Measurements from ENCODE around the gene ELK1. TPM values are rescaled to one million over a fixed set of nuclear protein-coding genes. Genes with fewer than 3 reads are reported as not detected.

Gene ELK1
- total RNA-seq, 1 experiment from 2014 or later = 49.7 TPM

DNA sequence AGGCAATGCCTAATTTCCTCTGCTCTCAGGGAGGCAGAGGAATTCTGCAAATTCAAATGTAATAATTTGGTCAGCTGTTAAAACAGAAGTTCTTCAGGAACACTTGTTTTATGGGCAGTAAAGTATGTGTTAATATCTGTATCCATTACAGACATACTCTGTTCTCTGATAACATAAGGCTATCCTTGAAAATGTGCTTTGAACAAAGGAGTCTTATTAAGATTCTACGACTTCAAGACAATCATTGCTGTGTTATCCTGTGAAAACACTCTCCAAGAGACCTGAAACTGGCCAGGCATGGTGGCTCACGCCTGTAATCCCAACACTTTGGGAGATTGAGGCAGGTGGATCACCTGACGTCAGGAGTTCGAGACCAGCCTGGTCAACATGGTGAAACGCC, 18.7 kb downstream of the ELK1 start:
- Histone ChIP-seq H3K27me3 (replicated peaks; ENCODE audit: insufficient read depth, low read depth, low read length, poor library complexity) (no peaks in the 10 kb centered on the region), H3K27ac (ENCODE audit: low read depth, low read length, poor library complexity, severe bottlenecking) (no peak overlapping the region), H3K9me3 (ENCODE audit: low read depth, low read length, poor library complexity, severe bottlenecking) (no peaks in the 10 kb centered on the region), H3K4me3 (ENCODE audit: low read depth, low read length, poor library complexity, severe bottlenecking) (no peak overlapping the region), H3K4me1 (ENCODE audit: insufficient read depth, low read length, poor library complexity, severe bottlenecking) (no peaks in the 10 kb centered on the region), H3K36me3 (ENCODE audit: insufficient read depth, low read length, poor library complexity, severe bottlenecking) (peaks cover 2% of the 10 kb centered on the region)
- DNase-seq (ENCODE audit: low spot score) = no peak
- TF ChIP-seq EZH2 (IDR thresholded peaks at IDR 0.05; ENCODE audit: borderline replicate concordance, low read depth, low read length, poor library complexity, severe bottlenecking) = no peak
- TF ChIP-seq, protein P1, sequence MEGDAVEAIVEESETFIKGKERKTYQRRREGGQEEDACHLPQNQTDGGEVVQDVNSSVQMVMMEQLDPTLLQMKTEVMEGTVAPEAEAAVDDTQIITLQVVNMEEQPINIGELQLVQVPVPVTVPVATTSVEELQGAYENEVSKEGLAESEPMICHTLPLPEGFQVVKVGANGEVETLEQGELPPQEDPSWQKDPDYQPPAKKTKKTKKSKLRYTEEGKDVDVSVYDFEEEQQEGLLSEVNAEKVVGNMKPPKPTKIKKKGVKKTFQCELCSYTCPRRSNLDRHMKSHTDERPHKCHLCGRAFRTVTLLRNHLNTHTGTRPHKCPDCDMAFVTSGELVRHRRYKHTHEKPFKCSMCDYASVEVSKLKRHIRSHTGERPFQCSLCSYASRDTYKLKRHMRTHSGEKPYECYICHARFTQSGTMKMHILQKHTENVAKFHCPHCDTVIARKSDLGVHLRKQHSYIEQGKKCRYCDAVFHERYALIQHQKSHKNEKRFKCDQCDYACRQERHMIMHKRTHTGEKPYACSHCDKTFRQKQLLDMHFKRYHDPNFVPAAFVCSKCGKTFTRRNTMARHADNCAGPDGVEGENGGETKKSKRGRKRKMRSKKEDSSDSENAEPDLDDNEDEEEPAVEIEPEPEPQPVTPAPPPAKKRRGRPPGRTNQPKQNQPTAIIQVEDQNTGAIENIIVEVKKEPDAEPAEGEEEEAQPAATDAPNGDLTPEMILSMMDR (conservative IDR thresholded peaks at IDR 0.05; ENCODE audit: low read depth, low read length) = no peak
- no TSS peak for BruUV-seq (replicated peaks)
- ChIA-PET CTCF (no interaction called here), POLR2A (ENCODE audit: low non-redundant PET) (no interaction called here)
- intact Hi-C loops (cut with micrococcal nuclease; ENCODE audit: unreplicated experiment) = no loop called here

GRCh38 chrX:47629419-47630200, 20.8 kb downstream of the ELK1 start, which contains the start of gene CFP:
Gene CFP (minus strand): TSS chrX:47629930. CDS start chrX:47629844, 86 bp downstream.
- intact Hi-C loops (cut with micrococcal nuclease; ENCODE audit: unreplicated experiment) = no loop called here
- Histone ChIP-seq H3K36me3 (ENCODE audit: insufficient read depth, low read length, poor library complexity, severe bottlenecking) (no peaks in the 10 kb centered on the region), H3K4me3 (ENCODE audit: low read depth, low read length, poor library complexity, severe bottlenecking) (no peak within 1 kb of the TSS), H3K9me3 (ENCODE audit: low read depth, low read length, poor library complexity, severe bottlenecking) (no peaks in the 10 kb centered on the region), H3K27me3 (replicated peaks; ENCODE audit: insufficient read depth, low read depth, low read length, poor library complexity) (no peaks in the 10 kb centered on the region), H3K4me1 (ENCODE audit: insufficient read depth, low read length, poor library complexity, severe bottlenecking) (no peaks in the 10 kb centered on the region), H3K27ac (ENCODE audit: low read depth, low read length, poor library complexity, severe bottlenecking) (no peak within 1 kb of the TSS)
- ChIA-PET POLR2A (ENCODE audit: low non-redundant PET) (no interaction called here), CTCF (no interaction called here)
- TF ChIP-seq, protein P1 (conservative IDR thresholded peaks at IDR 0.05; ENCODE audit: low read depth, low read length) = no peak
- TF ChIP-seq EZH2 (IDR thresholded peaks at IDR 0.05; ENCODE audit: borderline replicate concordance, low read depth, low read length, poor library complexity, severe bottlenecking) = no peak
- DNase-seq (ENCODE audit: low spot score) = no peak
- BruUV-seq (replicated peaks) = no TSS peak

GRCh38 chrX:47628982-47629381, 21.4 kb downstream of the ELK1 start:
- intact Hi-C loops (cut with micrococcal nuclease; ENCODE audit: unreplicated experiment) = no loop called here

More at GRCh38 chrX:47628982-47629381, 21.4 kb downstream of the ELK1 start:
- POLR2A ChIA-PET (ENCODE audit: low non-redundant PET) = no interaction called here
- DNase-seq (ENCODE audit: low spot score) = no peak
- no peaks in the 10 kb centered on the region for H3K4me1 ChIP-seq (ENCODE audit: insufficient read depth, low read length, poor library complexity, severe bottlenecking)
- no peaks in the 10 kb centered on the region for H3K9me3 ChIP-seq (ENCODE audit: low read depth, low read length, poor library complexity, severe bottlenecking)
- no peak overlapping the region for H3K4me3 ChIP-seq (ENCODE audit: low read depth, low read length, poor library complexity, severe bottlenecking)
- no peaks in the 10 kb centered on the region for H3K27me3 ChIP-seq (replicated peaks; ENCODE audit: insufficient read depth, low read depth, low read length, poor library complexity)
- H3K36me3 ChIP-seq (ENCODE audit: insufficient read depth, low read length, poor library complexity, severe bottlenecking) = no peaks in the 10 kb centered on the region
- TF ChIP-seq, protein P1 (conservative IDR thresholded peaks at IDR 0.05; ENCODE audit: low read depth, low read length) = no peak
- no peak for TF ChIP-seq EZH2 (IDR thresholded peaks at IDR 0.05; ENCODE audit: borderline replicate concordance, low read depth, low read length, poor library complexity, severe bottlenecking)
- no peak overlapping the region for H3K27ac ChIP-seq (ENCODE audit: low read depth, low read length, poor library complexity, severe bottlenecking)
- CTCF ChIA-PET = no interaction called here
- no TSS peak for BruUV-seq (replicated peaks)

Data from A673 (cell line).